ENCODE data around the gene BOD1L1. TPM values are rescaled to one million over a fixed set of nuclear protein-coding genes. Genes with fewer than 3 reads are reported as not detected.

The BOD1L1 gene
- total RNA-seq, 3 donors from 2014 or later: 29.6 to 46.2 (median 39.3) TPM

DNA sequence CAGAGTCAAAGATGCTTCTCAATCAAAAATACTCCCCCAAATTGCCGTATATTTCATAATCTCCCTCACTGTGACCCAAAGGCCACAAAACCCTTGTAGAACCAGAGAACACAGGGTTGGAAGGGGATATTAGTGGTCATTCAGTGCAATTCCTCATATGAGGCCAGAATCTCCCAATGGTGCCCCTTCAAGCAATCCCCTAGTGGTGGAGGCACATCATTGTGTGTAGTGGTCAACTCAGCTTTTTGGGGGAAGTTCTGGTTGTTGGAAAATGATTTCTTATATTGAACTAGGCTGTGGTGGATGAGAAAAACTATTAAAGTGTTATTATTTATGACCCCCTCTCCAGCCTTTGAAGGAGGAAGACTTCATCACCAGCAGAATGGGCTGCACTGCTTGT lies 17.6 kb upstream of the BOD1L1 start:
- Histone ChIP-seq H3K9me3 (no peaks in the 10 kb centered on the region), H3K36me3 (ENCODE audit: low read depth) (no peaks in the 10 kb centered on the region)
- TF ChIP-seq, protein P1, sequence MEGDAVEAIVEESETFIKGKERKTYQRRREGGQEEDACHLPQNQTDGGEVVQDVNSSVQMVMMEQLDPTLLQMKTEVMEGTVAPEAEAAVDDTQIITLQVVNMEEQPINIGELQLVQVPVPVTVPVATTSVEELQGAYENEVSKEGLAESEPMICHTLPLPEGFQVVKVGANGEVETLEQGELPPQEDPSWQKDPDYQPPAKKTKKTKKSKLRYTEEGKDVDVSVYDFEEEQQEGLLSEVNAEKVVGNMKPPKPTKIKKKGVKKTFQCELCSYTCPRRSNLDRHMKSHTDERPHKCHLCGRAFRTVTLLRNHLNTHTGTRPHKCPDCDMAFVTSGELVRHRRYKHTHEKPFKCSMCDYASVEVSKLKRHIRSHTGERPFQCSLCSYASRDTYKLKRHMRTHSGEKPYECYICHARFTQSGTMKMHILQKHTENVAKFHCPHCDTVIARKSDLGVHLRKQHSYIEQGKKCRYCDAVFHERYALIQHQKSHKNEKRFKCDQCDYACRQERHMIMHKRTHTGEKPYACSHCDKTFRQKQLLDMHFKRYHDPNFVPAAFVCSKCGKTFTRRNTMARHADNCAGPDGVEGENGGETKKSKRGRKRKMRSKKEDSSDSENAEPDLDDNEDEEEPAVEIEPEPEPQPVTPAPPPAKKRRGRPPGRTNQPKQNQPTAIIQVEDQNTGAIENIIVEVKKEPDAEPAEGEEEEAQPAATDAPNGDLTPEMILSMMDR (IDR thresholded peaks at IDR 0.05): no peak

DNA sequence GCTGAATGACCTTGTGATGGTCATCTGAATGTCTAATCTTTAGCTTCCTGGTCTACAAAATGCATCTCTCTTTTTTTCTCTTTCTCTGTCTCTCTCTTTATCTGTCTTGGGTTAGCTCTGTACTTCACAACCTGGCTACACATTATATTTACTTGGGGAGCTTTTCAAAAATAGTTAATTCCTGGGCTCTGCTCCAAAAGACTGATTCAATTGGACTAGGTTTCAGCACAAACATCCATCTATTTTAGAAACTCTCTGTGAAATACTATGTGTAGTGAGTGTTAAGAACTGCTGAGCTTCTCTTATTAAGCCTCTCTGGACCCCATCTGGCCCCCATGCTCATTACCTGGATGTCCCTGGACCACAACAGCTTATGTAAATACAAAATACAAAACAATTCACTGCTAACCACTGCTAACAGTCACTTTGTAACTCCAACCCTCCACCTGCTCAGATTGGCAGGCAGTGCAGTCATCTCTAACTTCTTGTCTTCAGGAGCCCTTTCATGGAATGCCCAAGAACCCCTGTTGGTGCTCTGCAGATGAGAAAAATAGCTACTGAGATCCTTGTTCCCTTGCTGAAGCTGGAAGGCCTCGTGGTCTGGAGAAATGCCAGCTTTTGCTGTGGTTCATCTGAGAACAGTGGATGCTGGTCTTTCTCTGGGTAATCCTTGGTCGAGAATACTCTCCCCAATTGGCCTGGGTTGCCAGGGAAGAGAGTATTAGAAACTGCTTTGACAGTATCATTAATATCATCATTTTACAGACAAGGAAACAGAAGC lies 14.8 kb upstream of the BOD1L1 start:
- Histone ChIP-seq H3K4me3 (no peak overlapping the region), H3K4me1 (ENCODE audit: low read depth) (no peaks in the 10 kb centered on the region), H3K36me3 (ENCODE audit: low read depth) (no peaks in the 10 kb centered on the region), H3K9me3 (no peaks in the 10 kb centered on the region)
- intact Hi-C loops (cut with DNase I, micrococcal nuclease): no loop called here
- DNase-seq: no peak
- TF ChIP-seq, protein P1 (IDR thresholded peaks at IDR 0.05): no peak
- no peak for ATAC-seq

More for the DNA sequence above, 17.6 kb upstream of the BOD1L1 start:
- H3K4me1 ChIP-seq (ENCODE audit: low read depth): no peaks in the 10 kb centered on the region
- intact Hi-C loops (cut with DNase I, micrococcal nuclease): no loop called here
- no peak for DNase-seq
- H3K4me3 ChIP-seq: no peak overlapping the region
- no peak for ATAC-seq

DNA sequence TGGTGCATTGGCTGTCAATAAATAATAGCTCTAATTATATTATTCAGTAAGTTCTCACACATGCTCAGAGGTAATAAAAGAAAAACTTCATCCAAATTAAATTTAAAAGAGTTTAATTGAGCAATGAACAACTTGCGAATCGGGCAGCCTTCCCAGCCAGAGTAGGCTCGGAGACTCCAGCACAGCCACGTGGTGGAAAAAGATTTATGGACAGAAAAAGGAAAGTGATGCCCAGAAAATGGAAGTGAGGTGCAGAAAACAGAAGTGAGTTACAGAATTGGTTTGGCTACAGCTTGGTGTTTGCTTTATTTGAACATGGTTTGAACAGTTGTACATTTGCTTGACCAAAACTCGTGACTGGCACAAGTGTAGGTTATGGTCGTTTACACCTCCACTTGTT lies 13.6 kb upstream of the BOD1L1 start:
- Histone ChIP-seq H3K4me1 (ENCODE audit: low read depth) (no peaks in the 10 kb centered on the region), H3K36me3 (ENCODE audit: low read depth) (no peaks in the 10 kb centered on the region), H3K9me3 (no peaks in the 10 kb centered on the region), H3K4me3 (no peak overlapping the region)
- DNase-seq (no peak), ATAC-seq (no peak)
- intact Hi-C loops (cut with DNase I, micrococcal nuclease): no loop called here
- TF ChIP-seq, protein P1 (IDR thresholded peaks at IDR 0.05): no peak

DNA sequence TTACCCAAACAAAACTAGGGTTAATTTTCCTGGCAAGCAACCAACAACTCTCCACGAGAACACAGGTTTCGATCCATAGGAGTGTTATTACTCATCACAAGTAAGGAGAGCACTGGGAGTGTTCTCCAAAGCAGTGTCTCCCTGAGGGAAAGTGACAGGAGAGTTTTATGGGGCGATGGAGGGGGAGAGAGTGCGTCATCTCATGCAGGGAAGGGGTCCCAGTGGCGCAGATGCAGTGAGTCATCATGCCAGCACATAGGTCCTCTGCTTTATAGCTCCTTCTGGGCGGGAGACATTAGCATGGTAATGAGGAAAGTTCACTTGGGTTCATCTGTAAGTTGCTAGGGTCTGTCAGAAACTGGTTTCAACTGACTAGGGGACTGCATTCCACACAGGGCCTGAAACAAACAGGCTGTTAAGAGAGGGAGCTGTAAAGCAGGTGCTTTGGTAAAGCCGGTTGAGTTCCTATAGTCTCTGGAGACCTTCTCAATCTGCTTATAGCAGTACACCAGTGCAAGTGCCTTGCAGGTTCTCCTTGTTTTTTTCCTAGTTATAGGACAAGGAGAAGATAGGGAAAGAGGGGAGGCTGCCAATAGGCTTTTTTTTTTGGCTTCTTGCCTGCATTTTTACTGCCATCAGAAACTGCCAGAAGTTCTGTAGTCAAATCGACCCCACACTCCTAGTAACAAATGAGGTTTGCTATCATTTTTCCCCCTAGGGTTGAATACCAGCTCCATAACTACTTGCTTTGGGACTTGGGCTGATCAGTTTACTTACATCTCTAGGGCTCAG lies 12.8 kb upstream of the BOD1L1 start:
- peak; percentile 17 for ATAC-seq
- no peaks in the 10 kb centered on the region for H3K36me3 ChIP-seq (ENCODE audit: low read depth)
- DNase-seq: no peak
- TF ChIP-seq, protein P1 (IDR thresholded peaks at IDR 0.05): no peak
- H3K4me3 ChIP-seq: no peak overlapping the region
- no peaks in the 10 kb centered on the region for H3K9me3 ChIP-seq
- intact Hi-C loops (cut with DNase I, micrococcal nuclease): no loop called here
- no peaks in the 10 kb centered on the region for H3K4me1 ChIP-seq (ENCODE audit: low read depth)

GRCh38 chr4:13635286-13635799 lies 7.8 kb upstream of the BOD1L1 start:
- intact Hi-C loops (cut with DNase I, micrococcal nuclease): no loop called here
- DNase-seq: no peak
- Histone ChIP-seq H3K4me1 (ENCODE audit: low read depth) (no peaks in the 10 kb centered on the region), H3K36me3 (ENCODE audit: low read depth) (no peaks in the 10 kb centered on the region), H3K4me3 (no peak overlapping the region), H3K9me3 (no peaks in the 10 kb centered on the region)
- ATAC-seq: no peak
- TF ChIP-seq, protein P1 (IDR thresholded peaks at IDR 0.05): no peak
